Measurements from ENCODE around the gene PRICKLE3. TPM values are rescaled to one million over a fixed set of nuclear protein-coding genes. Genes with fewer than 3 reads are reported as not detected.

The PRICKLE3 gene
- total RNA-seq: 11.3 and 17.2 TPM in 2 replicates

GRCh38 chrX:49186125-49187027 lies at the start of gene PRICKLE3:
PRICKLE3 (minus strand) TSS chrX:49186373; CDS start chrX:49186297, 76 bp downstream.

GRCh38 chrX:49233176-49233575 lies 47.0 kb upstream of the PRICKLE3 start, which contains the start of gene CACNA1F:
CACNA1F (minus strand) TSS chrX:49233340; CDS start chrX:49233309, 31 bp downstream.

GRCh38 chrX:49199906-49200771 lies 14.0 kb upstream of the PRICKLE3 start, which contains the start of gene SYP:
SYP (minus strand) TSS chrX:49200193; CDS start chrX:49200186, 7 bp downstream.

GRCh38 chrX:49171752-49172279 lies 14.4 kb downstream of the PRICKLE3 start, which contains the start of gene PLP2:
PLP2 (plus strand) TSS chrX:49171898; CDS start chrX:49172001, 103 bp downstream.

GRCh38 chrX:49162620-49163019 lies 23.6 kb downstream of the PRICKLE3 start, which contains the start of gene MAGIX:
MAGIX (plus strand) TSS chrX:49162758; CDS start chrX:49162890, 132 bp downstream.

Other genes with a start within 250 kb of the PRICKLE3 start
- gene OTUD5, start 228.8 kb downstream of the PRICKLE3 start, total RNA-seq: 33.8 and 40.0 TPM in 2 replicates
- gene KCND1, start 214.5 kb downstream of the PRICKLE3 start, total RNA-seq: 5.0 and 5.3 TPM in 2 replicates
- 13.2 and 14.8 TPM in 2 replicates for gene GRIPAP1, start 184.1 kb downstream of the PRICKLE3 start, total RNA-seq
- gene TFE3, start 143.0 kb downstream of the PRICKLE3 start, total RNA-seq: 73.1 and 84.2 TPM in 2 replicates
- gene CCDC120, start 127.4 kb downstream of the PRICKLE3 start, total RNA-seq: 2.0 and 2.5 TPM in 2 replicates
- 34.3 and 36.7 TPM in 2 replicates for gene PRAF2, start 112.4 kb downstream of the PRICKLE3 start, total RNA-seq
- gene WDR45, start 106.5 kb downstream of the PRICKLE3 start, total RNA-seq: 64.5 and 72.1 TPM in 2 replicates
- 16.2 and 17.3 TPM in 2 replicates for gene GPKOW, start 62.6 kb downstream of the PRICKLE3 start, total RNA-seq
- 0.19 and 0.54 TPM in 2 replicates for gene MAGIX, start 23.6 kb downstream of the PRICKLE3 start, total RNA-seq
- 41.1 and 44.0 TPM in 2 replicates for gene PLP2, start 14.5 kb downstream of the PRICKLE3 start, total RNA-seq
- gene SYP, start 13.8 kb upstream of the PRICKLE3 start, total RNA-seq: 0.19 and 0.78 TPM in 2 replicates
- not detected in 2 replicates for gene CACNA1F, start 47.0 kb upstream of the PRICKLE3 start, total RNA-seq
- gene CCDC22, start 49.1 kb upstream of the PRICKLE3 start, total RNA-seq: 8.8 and 9.9 TPM in 2 replicates
- gene FOXP3, start 78.3 kb upstream of the PRICKLE3 start, total RNA-seq: not detected in 2 replicates
- gene PPP1R3F, start 83.4 kb upstream of the PRICKLE3 start, total RNA-seq: 4.5 and 7.2 TPM in 2 replicates
- gene GAGE10, start 117.3 kb upstream of the PRICKLE3 start, total RNA-seq: not detected in 2 replicates
- gene GAGE12J, start 135.7 kb upstream of the PRICKLE3 start, total RNA-seq: not detected in 2 replicates
- not detected in 2 replicates for gene GAGE13, start 145.2 kb upstream of the PRICKLE3 start, total RNA-seq

Measured in cardiac ventricle fibroblast (primary cell).